IPS-11a (cell line): ENCODE data around the gene RBM15.

ENCODE experiments used
- H3K4me3 ChIP-seq: one replicate; pipeline ENCODE4 v1.5.1; 2013; ENCODE audit warnings: low read depth, low read length, control low read depth

The RBM15 gene, protein sequence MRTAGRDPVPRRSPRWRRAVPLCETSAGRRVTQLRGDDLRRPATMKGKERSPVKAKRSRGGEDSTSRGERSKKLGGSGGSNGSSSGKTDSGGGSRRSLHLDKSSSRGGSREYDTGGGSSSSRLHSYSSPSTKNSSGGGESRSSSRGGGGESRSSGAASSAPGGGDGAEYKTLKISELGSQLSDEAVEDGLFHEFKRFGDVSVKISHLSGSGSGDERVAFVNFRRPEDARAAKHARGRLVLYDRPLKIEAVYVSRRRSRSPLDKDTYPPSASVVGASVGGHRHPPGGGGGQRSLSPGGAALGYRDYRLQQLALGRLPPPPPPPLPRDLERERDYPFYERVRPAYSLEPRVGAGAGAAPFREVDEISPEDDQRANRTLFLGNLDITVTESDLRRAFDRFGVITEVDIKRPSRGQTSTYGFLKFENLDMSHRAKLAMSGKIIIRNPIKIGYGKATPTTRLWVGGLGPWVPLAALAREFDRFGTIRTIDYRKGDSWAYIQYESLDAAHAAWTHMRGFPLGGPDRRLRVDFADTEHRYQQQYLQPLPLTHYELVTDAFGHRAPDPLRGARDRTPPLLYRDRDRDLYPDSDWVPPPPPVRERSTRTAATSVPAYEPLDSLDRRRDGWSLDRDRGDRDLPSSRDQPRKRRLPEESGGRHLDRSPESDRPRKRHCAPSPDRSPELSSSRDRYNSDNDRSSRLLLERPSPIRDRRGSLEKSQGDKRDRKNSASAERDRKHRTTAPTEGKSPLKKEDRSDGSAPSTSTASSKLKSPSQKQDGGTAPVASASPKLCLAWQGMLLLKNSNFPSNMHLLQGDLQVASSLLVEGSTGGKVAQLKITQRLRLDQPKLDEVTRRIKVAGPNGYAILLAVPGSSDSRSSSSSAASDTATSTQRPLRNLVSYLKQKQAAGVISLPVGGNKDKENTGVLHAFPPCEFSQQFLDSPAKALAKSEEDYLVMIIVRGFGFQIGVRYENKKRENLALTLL

DNA sequence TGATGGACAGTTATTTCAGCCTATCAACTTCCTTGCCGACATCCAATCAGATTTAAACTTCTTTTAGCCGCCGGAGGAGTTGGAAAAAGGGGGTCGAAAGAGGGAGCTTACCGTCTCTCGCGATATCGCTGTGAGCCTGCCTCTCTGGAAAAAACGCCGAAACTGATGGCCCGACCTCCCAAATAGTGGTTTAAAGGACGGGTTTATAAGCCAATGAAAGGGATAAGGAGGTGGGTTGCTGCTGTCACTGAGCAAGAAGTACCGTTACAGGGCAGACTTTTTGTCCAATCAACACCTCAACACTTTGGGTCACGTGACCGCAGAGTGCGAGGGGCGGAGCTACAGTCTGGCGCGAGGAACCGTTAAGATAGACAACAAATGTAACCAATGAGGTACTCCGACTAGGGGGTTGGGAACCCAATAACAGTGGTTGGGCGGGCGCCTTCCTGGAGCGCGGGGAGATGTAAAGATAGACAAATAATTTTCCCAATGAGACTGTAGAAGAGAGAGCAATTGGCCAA, at the start of gene RBM15:
RBM15 (plus strand) TSS at position 492 of the 521 bp plus-strand sequence; CDS start at position 521, 29 bp downstream.
- H3K4me3 ChIP-seq: peak within 1 kb of the TSS; percentile 93

DNA sequence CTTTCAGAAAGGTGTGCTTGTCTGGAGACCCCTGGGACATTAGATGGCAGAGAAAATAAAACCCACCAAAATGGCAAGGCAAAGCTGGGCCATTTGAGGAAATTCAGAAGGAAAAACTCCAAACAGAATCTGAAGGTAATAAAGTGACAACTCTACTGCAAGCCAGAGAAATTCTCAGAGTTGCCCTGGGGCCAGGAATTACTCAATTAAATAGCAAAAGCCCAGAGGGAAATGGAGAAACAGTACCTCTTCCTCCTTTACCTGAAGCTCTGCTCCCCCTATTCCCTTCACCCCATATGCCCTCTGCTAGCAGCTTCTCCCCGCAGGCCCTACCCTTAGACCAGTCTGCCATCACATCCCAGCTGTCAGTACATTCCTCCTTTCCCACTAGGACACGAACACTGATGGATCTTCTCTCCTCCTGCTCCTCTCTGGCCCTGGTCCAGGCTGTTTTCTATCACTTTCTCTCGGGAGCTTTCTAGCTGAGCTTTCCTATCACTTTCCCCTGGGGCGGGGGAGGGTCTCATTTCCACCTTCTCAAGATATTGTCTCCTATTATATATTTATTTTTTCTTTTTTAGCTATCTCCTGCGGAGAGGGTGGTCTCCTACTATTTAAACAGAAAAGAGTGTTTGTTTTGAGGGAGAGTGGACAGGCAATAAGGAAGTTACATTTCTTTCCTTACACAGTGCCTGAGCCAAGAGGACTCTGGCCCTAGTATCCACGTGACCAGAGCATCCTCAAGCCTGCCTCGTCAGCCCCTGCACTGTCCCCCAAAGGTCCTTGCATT, 47.7 kb upstream of the RBM15 start:
- no peak overlapping the region for H3K4me3 ChIP-seq

DNA sequence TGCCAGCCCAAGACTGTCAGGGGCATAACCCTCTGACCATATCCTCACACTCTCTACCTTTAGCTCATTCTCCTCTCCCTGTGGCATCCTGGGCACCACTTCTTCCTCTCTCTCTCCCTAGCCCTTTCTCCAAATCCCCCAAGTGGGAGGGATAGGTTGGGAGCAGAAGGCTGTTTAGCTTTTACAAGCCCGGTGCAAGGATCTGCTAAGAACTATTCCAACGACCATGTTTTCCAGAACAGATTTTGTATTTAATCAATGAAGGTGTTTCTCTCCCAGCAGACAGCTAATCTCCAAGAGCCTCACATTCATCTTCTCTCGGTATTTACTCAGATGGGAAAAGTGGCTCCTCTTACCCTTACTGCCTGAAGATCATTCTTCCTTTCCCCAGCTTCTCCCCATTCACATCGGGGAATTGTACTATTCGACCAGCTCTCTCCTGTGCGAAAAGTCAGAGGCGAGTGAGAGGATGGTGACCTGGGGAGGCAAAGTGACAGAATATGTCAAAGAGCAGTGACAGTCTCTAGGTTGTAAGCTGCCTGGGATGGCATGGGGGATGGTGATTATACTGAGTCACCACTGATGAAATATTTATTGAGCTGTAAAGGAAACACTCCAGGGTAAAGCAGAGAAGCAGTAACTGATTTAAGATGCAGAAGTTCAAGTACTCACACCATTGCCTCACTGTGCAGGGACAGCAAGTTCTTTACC, 47.0 kb upstream of the RBM15 start:
- no peak overlapping the region for H3K4me3 ChIP-seq

DNA sequence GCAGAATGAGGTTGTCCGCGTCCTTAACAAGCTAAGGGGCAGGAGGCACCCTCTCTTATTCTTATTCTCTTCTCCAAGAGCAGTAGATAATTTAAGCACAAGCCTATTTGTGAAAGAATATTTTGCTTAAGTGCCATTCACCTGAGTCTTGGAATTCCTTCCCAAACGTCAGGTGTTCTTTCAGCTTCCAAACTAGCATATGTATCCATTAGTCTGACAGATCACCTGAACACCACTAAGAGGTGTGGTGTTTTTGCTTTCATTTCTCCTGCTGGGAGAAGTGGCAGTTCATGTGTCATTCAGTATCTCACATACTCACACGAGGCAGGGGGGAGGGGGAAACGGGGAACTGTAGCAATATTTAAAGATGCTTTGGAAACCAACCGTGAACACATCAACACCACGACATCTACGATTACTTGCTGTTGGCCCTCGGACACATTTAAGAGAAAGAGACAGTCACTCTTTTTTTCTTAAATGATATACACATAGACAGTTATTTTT, 45.5 kb upstream of the RBM15 start:
- H3K4me3 ChIP-seq: no peak overlapping the region

- H3K4me3 ChIP-seq: no peak overlapping the region
Observed at GRCh38 chr1:110294308-110294707, 44.9 kb upstream of the RBM15 start.

DNA sequence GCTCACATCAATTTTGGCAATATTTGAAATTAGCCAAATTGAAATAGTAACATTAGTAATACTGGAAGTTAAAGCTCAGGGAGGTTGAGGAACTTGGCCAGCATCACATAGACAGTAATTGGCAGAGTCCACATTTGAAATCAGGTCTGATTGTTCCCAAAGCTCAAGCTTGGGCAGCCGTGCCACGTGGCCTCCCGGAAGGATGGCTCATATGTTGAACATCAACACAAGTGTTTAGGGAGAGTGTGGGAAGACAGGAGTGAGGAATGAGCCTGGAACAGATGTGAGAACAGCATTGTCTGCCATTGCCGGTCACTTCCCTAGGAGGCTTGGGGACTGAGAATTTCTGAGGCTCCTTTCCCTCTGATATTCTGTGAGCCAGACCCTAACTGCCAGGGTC, 40.2 kb upstream of the RBM15 start:
- no peak overlapping the region for H3K4me3 ChIP-seq

- no peak overlapping the region for H3K4me3 ChIP-seq
Observed at GRCh38 chr1:110300412-110301085, 38.6 kb upstream of the RBM15 start.

- no peak overlapping the region for H3K4me3 ChIP-seq
Observed at GRCh38 chr1:110302836-110303235, 36.3 kb upstream of the RBM15 start.

DNA sequence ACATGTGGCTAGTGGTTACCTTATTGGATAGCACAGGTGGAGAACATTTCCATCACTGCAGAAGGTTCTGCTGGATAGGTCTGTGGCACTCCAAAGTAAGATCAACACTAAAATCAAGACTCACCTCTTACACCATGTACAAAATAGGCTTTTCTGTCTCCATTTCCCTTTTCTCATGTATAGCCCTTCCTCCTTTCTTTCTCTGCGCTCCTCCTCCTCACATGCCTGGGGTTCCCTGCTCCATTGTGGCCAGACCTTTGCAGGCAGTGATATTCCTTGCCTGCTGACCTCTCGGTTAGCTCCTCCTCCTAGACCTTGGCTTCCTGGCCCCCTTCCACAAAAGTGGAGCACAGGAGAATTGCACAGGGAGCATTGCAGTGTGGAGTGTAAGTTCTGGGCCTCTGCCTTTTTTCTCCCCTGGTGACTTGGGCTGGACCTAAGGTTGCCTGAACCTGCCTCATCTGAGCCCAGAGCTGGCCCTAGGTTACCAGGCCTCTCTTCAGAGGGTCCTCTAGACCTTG, 33.2 kb upstream of the RBM15 start:
- H3K4me3 ChIP-seq: no peak overlapping the region

DNA sequence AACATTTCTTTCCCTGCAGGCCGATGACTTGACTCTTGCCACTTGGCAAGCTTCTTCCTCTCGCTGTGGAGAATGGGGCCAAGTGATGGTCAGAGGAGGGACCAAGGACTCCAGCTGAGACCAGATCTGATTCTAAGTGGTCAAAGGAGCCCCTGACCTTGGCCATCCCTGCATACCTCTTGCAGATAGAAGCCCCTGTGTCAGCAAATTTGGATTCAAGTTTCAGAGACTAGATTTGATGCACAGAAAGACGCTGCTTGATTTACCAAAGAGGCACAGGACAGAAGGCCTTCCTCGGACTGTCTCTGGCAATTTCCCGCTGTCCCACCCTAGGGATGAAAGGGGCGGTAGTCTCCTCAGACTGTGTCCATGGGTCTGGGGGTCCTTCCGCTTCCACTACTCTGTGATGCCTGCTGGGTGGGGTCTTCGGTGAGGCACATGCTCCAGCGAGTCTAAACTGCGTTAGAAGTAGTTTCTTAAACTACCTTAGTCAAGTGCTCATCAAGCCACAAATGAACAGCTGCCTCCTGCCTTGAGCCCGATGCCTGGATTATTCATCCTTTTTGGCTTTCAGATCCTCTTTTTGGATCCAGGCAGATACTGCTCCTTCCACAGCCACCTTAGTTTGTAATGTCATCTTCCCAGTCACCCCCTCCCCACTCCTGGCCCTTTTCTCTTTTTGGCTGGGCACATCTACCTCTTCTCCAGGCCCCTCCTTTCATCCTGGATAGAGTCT, 31.8 kb upstream of the RBM15 start:
- no peak overlapping the region for H3K4me3 ChIP-seq

DNA sequence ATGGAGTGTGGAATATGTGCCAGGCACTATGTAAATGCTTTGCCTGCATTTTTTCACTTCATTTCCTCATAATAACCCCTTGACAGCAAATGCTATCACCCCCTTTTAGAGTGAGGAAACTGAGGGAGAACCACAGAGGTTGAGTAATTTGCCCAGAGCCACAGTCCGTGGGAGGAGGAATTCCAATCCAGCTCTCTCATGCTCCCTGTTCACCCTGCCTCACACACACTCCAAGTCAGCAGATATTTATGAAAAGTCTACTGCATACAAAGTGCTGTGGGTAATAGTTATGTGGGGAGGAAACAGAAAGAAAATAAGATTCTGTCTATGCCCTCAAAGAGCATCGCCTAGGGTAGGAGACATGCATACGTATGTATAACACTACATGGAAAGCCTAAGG, 30.9 kb upstream of the RBM15 start:
- H3K4me3 ChIP-seq: no peak overlapping the region

DNA sequence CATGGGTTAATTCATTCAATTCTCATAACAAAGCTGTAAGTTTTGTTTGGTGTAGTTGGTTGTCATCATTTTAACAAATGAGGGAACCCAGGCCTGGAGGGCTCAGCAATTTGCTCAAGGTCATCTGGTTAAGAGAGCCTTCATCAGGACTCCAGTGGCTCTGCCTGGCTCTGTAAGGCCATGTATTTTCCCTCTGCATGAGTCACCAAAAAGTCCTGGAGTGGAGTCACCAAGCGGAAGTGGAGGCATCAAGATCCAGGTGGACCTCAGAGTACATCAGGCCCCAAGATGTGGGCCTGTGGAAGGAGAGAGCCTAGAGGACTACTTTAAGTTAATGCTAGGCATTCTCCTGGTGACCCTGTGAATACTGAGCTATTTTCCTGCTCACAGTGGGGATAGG, 30.0 kb upstream of the RBM15 start:
- H3K4me3 ChIP-seq: no peak overlapping the region

GRCh38 chr1:110309767-110310166, 29.4 kb upstream of the RBM15 start:
- no peak overlapping the region for H3K4me3 ChIP-seq

GRCh38 chr1:110310300-110310699, 28.9 kb upstream of the RBM15 start:
- no peak overlapping the region for H3K4me3 ChIP-seq

- H3K4me3 ChIP-seq: peak overlapping the region; percentile 6
Observed at GRCh38 chr1:110312188-110313121, 26.7 kb upstream of the RBM15 start.

- H3K4me3 ChIP-seq: no peak overlapping the region
Observed at GRCh38 chr1:110316735-110317134, 22.4 kb upstream of the RBM15 start.

DNA sequence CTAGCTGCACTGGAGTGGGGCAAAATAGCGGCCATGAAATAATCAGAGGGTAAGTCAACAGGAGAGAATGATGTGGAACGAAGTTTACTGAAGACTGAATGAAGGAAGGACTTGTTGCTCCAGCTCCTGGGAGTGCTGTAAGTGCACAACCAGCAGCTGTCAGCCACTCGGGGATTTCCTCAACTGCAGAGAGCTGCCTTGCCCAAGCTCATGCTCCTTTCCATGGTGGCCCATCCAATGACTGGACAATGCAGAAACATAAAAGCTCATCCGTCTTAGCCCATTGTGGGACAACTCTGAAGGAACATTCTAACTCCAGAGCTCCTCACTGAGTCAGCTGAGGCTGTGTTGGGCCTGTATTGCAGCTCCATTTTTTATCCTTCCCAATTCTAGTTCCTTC, 21.1 kb upstream of the RBM15 start:
- no peak overlapping the region for H3K4me3 ChIP-seq
